Ramos (cell line): Measurements from ENCODE around the gene HNRNPK.

Experiments used
- in situ Hi-C: fragments of 300-500 bp; cut with MboI; formaldehyde crosslinking; loops from one replicate; pipeline ENCODE4 v1.14.3; 2022; ENCODE audit warnings: low sequenced_read_pairs; ENCODE audit not compliant: unreplicated experiment

Gene HNRNPK

GRCh38 chr9:83978992-83979811 is 813 bp downstream of the HNRNPK start:
- in situ Hi-C loops: no loop called here

- in situ Hi-C loops: no loop called here
Observed at GRCh38 chr9:83977196-83977595, 2.8 kb downstream of the HNRNPK start.

DNA sequence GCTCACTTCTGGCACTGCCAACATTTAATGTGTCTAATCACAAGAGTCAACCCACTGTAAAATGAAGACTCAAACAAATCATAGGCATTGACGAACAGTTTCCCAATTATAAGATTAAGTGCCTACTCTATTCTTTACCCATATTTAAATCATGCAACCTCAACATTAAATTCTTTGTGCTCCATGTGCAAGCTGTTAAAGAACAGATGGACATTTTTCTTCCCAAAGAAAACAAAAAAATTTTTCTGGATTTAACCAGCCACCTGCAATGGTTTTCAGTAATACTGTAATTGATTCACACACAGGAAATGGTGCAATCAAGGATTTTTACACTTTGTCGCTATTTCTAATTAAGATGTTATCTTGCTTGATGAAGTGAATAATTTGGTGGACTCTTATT is 3.6 kb downstream of the HNRNPK start:
- in situ Hi-C loops: no loop called here

DNA sequence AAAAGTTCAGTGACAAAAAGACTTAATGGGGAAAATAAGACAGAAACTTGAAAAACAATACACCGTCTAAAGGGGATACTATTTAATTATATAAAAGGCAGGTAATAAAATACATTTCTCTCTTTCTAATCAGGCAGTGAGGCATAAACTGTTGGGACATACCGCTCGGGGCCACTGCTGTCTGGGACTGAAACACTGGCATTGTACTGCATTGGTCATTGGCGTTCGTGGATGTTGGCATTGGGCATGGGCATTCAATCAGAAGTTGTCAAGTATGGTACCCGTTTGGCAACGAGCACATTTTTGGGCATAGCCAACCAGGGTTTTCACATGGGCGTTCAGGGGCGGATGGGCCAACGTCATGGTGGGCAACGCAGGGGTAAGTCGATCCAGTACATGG is 4.7 kb downstream of the HNRNPK start:
- in situ Hi-C loops: no loop called here

DNA sequence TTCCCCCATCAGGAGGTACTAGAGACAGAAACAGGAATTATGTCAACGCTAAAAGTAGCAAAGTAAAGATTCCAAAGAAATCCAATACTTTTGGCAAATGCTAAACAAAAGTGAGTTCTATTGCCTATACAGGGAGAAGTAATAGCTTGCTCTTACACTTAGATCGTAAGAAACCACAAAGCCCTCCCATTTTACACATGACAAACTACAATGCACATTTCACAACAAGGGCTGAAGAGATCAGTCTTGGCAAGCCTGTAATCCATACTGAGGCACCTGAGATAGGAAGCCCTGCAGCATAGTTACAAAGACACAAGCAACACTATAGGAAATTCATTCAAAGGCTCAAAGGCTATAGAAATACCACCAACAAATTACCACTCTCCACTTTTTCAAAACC is 7.7 kb downstream of the HNRNPK start:
- in situ Hi-C loops: no loop called here

- in situ Hi-C loops: no loop called here
Observed at GRCh38 chr9:83971485-83971884, 8.5 kb downstream of the HNRNPK start.

DNA sequence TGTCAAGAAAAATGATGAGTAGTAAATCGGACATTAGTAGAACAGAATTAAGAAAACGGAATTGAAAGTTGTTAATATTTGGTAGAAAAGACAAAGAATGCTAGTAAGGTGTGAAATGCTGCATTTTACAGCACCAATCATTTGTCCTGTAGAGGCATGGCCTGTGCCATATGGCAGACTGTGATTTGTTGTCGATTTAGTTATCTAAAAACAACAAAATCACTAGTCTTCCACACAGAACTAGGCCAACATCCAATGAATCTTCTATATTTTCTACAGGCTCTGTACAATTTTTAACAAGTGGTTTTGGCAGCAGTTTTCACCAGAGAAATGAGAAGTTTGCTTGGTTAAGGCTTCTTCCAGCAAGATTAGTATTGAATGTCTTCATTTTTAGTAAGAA is 10.4 kb downstream of the HNRNPK start:
- in situ Hi-C loops: no loop called here

GRCh38 chr9:83967073-83967472 is 12.9 kb downstream of the HNRNPK start:
- in situ Hi-C loops: no loop called here

GRCh38 chr9:83966209-83966582 is 13.8 kb downstream of the HNRNPK start:
- in situ Hi-C loops: no loop called here

GRCh38 chr9:83965350-83966208 is 14.4 kb downstream of the HNRNPK start:
- in situ Hi-C loops: no loop called here

- in situ Hi-C loops: no loop called here
Observed at GRCh38 chr9:83964973-83965349, 15.1 kb downstream of the HNRNPK start.

GRCh38 chr9:83962165-83962564 is 17.9 kb downstream of the HNRNPK start:
- in situ Hi-C loops: no loop called here

DNA sequence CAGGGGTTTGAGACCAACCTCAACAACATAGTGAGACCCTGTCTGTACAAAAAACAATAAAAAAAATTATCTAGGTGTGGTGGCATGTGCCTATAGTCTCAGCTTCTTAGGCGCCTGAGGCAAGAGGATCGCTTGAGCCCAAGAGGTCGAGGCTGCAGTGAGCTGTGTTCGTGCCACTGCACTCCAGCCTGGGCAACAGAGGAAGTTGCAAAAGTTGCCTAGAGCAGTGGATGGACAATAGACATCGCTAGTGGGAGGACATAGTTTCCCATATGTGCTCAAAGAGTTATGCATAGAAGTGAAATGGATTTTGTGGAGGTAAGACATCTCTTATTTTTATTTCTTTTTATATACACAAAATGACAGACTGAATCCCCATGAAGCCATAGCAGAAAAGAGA is 19.0 kb downstream of the HNRNPK start:
- in situ Hi-C loops: no loop called here

GRCh38 chr9:83959061-83959460 is 21.0 kb downstream of the HNRNPK start:
- in situ Hi-C loops: no loop called here

GRCh38 chr9:83957248-83957513 is 22.8 kb downstream of the HNRNPK start:
- in situ Hi-C loops: no loop called here

DNA sequence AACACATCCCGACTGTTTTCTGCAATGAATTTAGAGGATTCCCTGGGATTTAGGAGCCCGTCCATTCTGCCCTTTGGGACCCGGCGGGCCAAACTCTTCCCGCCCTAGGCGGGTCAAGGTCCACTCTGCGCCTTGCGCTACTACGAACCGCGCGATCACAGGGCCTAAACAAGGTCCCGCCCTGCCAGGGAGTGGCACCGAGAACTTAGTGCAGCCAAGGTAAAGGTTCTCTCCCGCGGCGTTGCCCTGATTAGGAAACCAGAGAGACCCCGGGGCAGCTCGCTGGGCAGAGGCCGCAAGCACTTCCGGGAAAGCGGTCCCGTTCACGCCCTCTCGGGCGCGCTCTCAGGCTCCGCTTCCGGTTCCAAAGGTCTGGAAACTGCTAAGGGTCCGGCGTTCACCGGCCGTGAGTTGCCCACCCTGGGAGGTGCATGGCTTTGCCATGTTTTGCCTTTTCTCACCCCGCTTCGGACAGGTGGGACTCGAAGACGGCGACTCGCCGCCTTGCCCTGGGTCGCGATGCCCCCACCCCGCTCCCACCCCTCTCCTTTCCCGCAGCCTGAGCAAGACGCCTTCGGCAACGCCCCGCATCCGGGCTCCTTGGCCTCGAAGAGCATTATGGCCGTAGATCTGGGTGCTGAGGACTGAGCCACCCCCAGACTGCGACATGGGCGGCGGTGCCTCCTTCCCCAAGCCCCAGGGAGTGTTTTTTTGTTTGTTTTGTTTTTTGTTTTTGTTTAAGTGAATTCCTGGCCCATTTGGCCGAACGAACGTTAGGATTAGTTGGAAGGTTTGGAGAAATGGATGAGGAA is 23.4 kb downstream of the HNRNPK start:
- in situ Hi-C loops: no loop called here

DNA sequence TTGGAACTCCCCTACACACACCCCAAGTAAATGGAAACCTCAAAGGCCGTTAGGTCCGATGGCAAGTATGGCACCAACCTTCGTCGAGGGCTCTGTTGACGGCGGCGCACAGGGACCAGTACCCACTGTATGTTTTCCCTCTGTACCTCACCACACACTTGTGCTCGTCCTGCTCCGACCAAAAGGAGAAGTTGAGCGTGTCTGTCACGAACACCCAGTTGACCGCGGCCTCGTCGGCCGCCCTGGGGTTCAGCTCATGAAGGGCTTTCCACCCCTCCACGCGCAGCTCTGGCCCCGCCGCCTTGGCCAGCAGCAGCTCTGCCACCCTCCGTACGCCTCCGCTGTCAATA is 24.0 kb downstream of the HNRNPK start:
- in situ Hi-C loops: no loop called here

- in situ Hi-C loops: loop anchor here (25.0 kb wide), 1 partner anchor 214 kb away; no protein-coding TSS in a partner anchor
Observed at GRCh38 chr9:83948096-83948495, 31.9 kb downstream of the HNRNPK start.

DNA sequence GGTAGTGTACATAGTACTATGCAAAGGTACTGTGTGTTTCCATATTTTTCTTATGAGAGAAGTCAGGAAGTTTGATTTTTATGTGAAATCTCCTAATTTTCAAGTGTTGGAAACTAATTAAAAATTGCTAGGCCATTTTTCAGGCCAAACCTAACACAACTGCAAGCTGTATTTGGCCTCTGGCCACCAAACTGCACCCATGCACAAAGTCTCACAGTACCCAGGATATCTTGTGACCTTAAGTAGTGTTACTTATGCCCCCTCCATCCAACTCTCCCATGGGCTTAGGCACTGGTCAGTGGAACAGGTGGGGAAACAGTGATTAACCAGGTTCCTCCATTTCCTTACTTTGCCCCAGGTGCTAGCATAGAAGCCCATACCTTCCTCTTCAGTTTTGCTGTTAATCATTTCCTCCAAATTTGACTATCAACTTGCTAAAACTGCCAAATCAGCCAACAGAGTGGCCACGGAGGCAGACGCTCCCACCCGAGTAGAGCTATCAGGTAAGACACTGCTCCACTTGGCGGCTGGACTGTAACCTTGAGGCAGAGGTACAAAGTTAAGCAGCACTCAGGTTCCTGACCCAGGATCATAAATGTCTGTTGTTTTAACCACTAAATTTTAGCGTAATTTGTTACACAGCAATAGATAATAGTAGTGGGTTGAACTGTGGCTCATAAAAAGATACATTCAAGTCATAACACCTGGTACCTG is 39.3 kb downstream of the HNRNPK start:
- in situ Hi-C loops: loop anchor here (25.0 kb wide), 1 partner anchor 222 kb away; no protein-coding TSS in a partner anchor

GRCh38 chr9:83937861-83938455 is 42.1 kb downstream of the HNRNPK start:
- in situ Hi-C loops: loop anchor here (5.0 to 25.0 kb wide), 3 partner anchors 224 to 377 kb away; no protein-coding TSS in a partner anchor
